GM12878 (cell line): ENCODE measurements around the gene USP25. TPM values are rescaled to one million over a fixed set of nuclear protein-coding genes. Genes with fewer than 3 reads are reported as not detected.

Experiments used
- ATAC-seq: fragments of 200-7000 bp; cut with Tn5 transposase; 3 replicates; pipeline ENCODE4 v1.9.1; 2020; ENCODE audit warnings: mild to moderate bottlenecking, moderate library complexity
- BruUV-seq: library from RNA; stranded (reverse); fragments of 400-500 nt; replicated peaks from 2 replicates; lab custom pipeline; 2021; lab: Mats Ljungman, UMichigan
- CTCF ChIA-PET: fragments of 300-600 bp; sonication (Branson Sonifier 250); formaldehyde crosslinking; extraction: SDS; loops from one replicate; lab custom pipeline; 2021; ENCODE audit warnings: inconsistent platforms; lab: Yijun Ruan, JAX
- POLR2A ChIA-PET: fragments of 350-600 bp; formaldehyde crosslinking; extraction: SDS; loops from one replicate; lab custom pipeline; 2021; ENCODE audit warnings: inconsistent platforms; lab: Charles Lee
- RAD21 ChIA-PET: fragments of 300-600 bp; sonication (Branson Sonifier 250); formaldehyde crosslinking; loops from one replicate; lab custom pipeline; 2023; ENCODE audit warnings: antibody characterized with exemption; ENCODE audit not compliant: unreplicated experiment; lab: Charles Lee
- SMC1A ChIA-PET: fragments of 300-600 bp; sonication (Branson Sonifier 250); formaldehyde crosslinking; loops from one replicate; lab custom pipeline; 2023; ENCODE audit not compliant: unreplicated experiment, uncharacterized antibody; lab: Charles Lee
- DNase-seq: peaks from one replicate; pipeline ENCODE4 v3.0.0-alpha.2; 2011; ENCODE audit warnings: low read depth, low spot score
- FAIRE-seq: peaks from 3 replicates; lab custom pipeline; 2011; peaks lifted over from hg19 to GRCh38; lab: Jason Lieb, UNC
- H2AFZ ChIP-seq: 2 replicates; pipeline ENCODE4 v1.6.0; 2011; ENCODE audit warnings: low read depth, low read length, control low read depth; ENCODE audit not compliant: control insufficient read depth
- H3K27ac ChIP-seq: 2 replicates; pipeline ENCODE4 v1.5.1; 2011; ENCODE audit warnings: control low read depth; ENCODE audit not compliant: control insufficient read depth, insufficient read depth
- H3K27me3 ChIP-seq, 2 experiments: replicated peaks in 1 of 2; 2 replicates each; pipeline versions ENCODE4 v1.6.0 to v1.6.1; 2011; ENCODE audit warnings: low read length in 1 of 2; ENCODE audit not compliant: control insufficient read depth in 2 of 2, insufficient read depth in 2 of 2
- H3K36me3 ChIP-seq, 2 experiments: 2 replicates each; pipeline ENCODE4 v1.5.1; 2011; ENCODE audit warnings: low read length in 1 of 2; ENCODE audit not compliant: control insufficient read depth in 2 of 2, insufficient read depth in 2 of 2
- H3K4me1 ChIP-seq: 2 replicates; pipeline ENCODE4 v1.6.1; 2011; ENCODE audit warnings: mild to moderate bottlenecking, low read length, moderate library complexity, mixed read lengths; ENCODE audit not compliant: control insufficient read depth, insufficient read depth
- H3K4me2 ChIP-seq: 2 replicates; pipeline ENCODE4 v1.6.0; 2011; ENCODE audit warnings: control low read depth; ENCODE audit not compliant: control insufficient read depth, insufficient read depth
- H3K4me3 ChIP-seq: fragments of 200-600 bp; sonication (generic); 2 replicates; pipeline ENCODE4 v1.5.1; 2016
- H3K79me2 ChIP-seq: 2 replicates; pipeline ENCODE4 v1.6.0; 2011; ENCODE audit warnings: low read length; ENCODE audit not compliant: control insufficient read depth, insufficient read depth
- H3K9ac ChIP-seq: 2 replicates; pipeline ENCODE4 v1.8.0; 2011; ENCODE audit warnings: low read length, control low read depth, mixed read lengths; ENCODE audit not compliant: control insufficient read depth, insufficient read depth
- H3K9me3 ChIP-seq: replicated peaks from 3 replicates; pipeline ENCODE4 v1.5.1; 2011; ENCODE audit warnings: mild to moderate bottlenecking, low read length; ENCODE audit not compliant: control insufficient read depth, insufficient read depth
- H4K20me1 ChIP-seq: 2 replicates; pipeline ENCODE4 v1.6.0; 2011; ENCODE audit not compliant: control insufficient read depth, insufficient read depth
- BCL11A ChIP-seq: IDR thresholded peaks from 2 replicates; pipeline ENCODE4 v1.6.1; 2011; ENCODE audit warnings: low read depth, low read length
- BHLHE40 ChIP-seq, 2 experiments: fragments of 450-650 bp in 1 of 2; IDR thresholded peaks; 2 replicates each; pipeline ENCODE4 v1.6.1; 2011 to 2017; ENCODE audit warnings: low read depth in 2 of 2, borderline replicate concordance in 1 of 2, improper control_type of control experiment in 1 of 2, low read length in 1 of 2, mild to moderate bottlenecking in 1 of 2
- FOS ChIP-seq: IDR thresholded peaks from 3 replicates; pipeline ENCODE4 v1.6.1; 2011; ENCODE audit warnings: borderline replicate concordance; ENCODE audit not compliant: insufficient read length; ENCODE audit errors: extremely low read depth
- MYB ChIP-seq: fragments of 150-350 bp; IDR thresholded peaks from 2 replicates; pipeline ENCODE4 v1.6.1; 2014; ENCODE audit warnings: mild to moderate bottlenecking, low read depth, low read length, borderline replicate concordance
- PRDM15 ChIP-seq: fragments of 450-650 bp; formaldehyde crosslinking; IDR thresholded peaks from 2 replicates; pipeline ENCODE4 v1.4.0; 2020; ENCODE audit warnings: mild to moderate bottlenecking, moderate library complexity
- RAD51 ChIP-seq: fragments of 450-650 bp; IDR thresholded peaks from 2 replicates; pipeline ENCODE4 v1.6.1; 2016; ENCODE audit warnings: moderate library complexity, mild to moderate bottlenecking, inconsistent platforms
- TARDBP ChIP-seq: IDR thresholded peaks from 2 replicates; pipeline ENCODE4 v1.6.1; 2016; ENCODE audit warnings: borderline replicate concordance
- WGBS: methylation state at CpG from one replicate; pipeline ENCODE4 v1.1.6; 2016; ENCODE audit warnings: low lambda C conversion rate; ENCODE audit not compliant: insufficient replicate concordance, insufficient coverage; ENCODE audit errors: missing lambda C conversion rate; 5-methylcytosine and 5-hydroxymethylcytosine counted together
- in situ Hi-C: fragments of 300-500 bp; cut with MboI; formaldehyde crosslinking; loops from 9 replicates; pipeline ENCODE4 v1.14.3; 2018; ENCODE audit warnings: mixed read lengths
- intact Hi-C: fragments of 100-400 bp; cut with micrococcal nuclease; formaldehyde crosslinking; loops from one replicate; pipeline ENCODE4 v1.14.2; 2022; ENCODE audit not compliant: unreplicated experiment
- polyA plus RNA-seq, 11 experiments: library from polyadenylated mRNA; depleted of rRNA in 4 of 11; unstranded in 6 of 11; stranded (reverse) in 5 of 11; fragments of >200 nt; fragmentation: Nextera tagmentation in 4 of 11; fragmentation: Illumina TruSeq in 1 of 11; extraction: Ambion mirVana in 4 of 11; extraction: Trizol in 1 of 11; gene quantifications; 1 replicate in 1 of 11; 2 replicates in 10 of 11; pipeline versions ENCODE4 v1.2.1 to v1.2.3, GENCODE V29; 2011 to 2016; ENCODE audit warnings: inconsistent platforms in 2 of 11, missing spikeins in 2 of 11, low read depth in 1 of 11
- total RNA-seq, 4 experiments: library from RNA; depleted of rRNA in 3 of 4; stranded (reverse); fragments of >200 nt in 3 of 4; fragmentation: Illumina TruSeq in 1 of 4; extraction: Trizol in 1 of 4; gene quantifications; 2 replicates each; pipeline versions ENCODE4 v1.2.1 to v1.2.3, GENCODE V29; 2013 to 2021

USP25 gene
- total and polyA plus RNA-seq, 10 of the 15 experiments (the other 5 are each of a cell fraction or from before 2014, with no cell fraction given), result 1.5 to 31.3 (median 23.4) TPM

- BruUV-seq, result no TSS peak
- Histone ChIP-seq H3K4me3 (no peak overlapping the region), H3K27me3 (no peaks in the 10 kb centered on the region), H3K9me3 (no peaks in the 10 kb centered on the region), H3K9ac (no peak overlapping the region), H3K27ac (no peak overlapping the region), H4K20me1 (no peaks in the 10 kb centered on the region), H2AFZ (no peak overlapping the region), H3K36me3 (peaks cover 0 to 4% of the 10 kb centered on the region in 2 experiments; a peak in 1 of 4 replicates), H3K4me2 (no peak overlapping the region), H3K4me1 (no peaks in the 10 kb centered on the region), H3K79me2 (no peaks in the 10 kb centered on the region)
- in situ Hi-C loops (no loop called here), intact Hi-C loops (no loop called here)
- no peak for DNase-seq
- no peak for FAIRE-seq
- ChIA-PET RAD21 (no interaction called here), POLR2A (no interaction called here), CTCF (no interaction called here), SMC1A (no interaction called here)
- WGBS, result 96% methylated on average over 1 of the region's 1 CpG
- TF ChIP-seq RAD51, result no peak
- TF ChIP-seq BHLHE40 (IDR thresholded peaks at IDR 0.05; ENCODE audit: borderline replicate concordance in 1 of 2, low read depth in 2 of 2, low read length in 1 of 2), result no peak
- TF ChIP-seq BCL11A, result no peak
- TF ChIP-seq TARDBP, result no peak
- TF ChIP-seq FOS, result no peak
- TF ChIP-seq PRDM15 (CRISPR knock-in tag), result no peak
- no peak for TF ChIP-seq MYB
- ATAC-seq, result no peak
Measured at GRCh38 chr21:15856813-15857212, 127.0 kb downstream of the USP25 start.
